Measurements from ENCODE around the gene ZNF674.

The ZNF674 gene

DNA sequence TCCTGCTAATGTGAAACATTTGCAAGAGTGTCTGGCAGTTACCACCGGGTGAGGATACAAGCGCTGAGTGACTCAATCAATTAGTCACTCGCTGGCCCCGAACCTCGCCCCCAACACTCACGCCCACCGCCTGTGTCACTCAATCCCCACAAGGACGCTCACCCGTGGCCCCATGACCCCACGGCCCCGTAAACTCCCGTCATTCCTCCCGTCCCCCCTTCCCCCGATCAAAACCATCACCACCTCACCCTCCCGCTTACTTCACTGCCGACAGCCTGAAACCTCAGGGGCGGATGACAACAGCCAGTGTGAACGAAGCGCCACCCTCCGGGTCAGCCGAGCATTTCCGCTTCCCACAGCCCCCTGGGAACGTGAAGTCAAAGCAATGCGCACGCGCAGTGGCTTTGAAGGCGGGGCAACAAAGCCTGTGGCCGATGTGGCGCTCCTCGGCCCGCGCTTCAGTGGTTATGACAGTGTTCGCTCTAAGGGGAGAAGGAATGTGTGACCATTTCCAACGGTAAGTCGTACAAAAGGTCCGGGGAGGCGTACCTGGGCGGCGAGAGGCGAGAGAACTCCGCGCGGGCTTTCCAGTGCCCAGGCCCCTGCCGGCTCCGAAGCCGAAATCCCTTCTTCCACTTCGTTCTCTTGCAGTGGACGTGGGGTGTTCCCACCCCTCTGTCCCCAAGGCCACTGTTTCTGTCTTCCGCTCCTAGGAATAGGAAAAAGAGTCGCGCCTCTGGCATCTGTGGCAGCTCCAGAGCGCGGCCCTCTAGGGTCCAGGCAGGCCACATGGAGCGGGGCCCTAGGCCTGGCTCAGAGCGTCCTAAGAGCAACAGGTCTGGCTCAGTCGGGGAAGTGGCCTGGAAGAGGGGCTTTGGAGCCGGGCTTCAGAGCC is at the start of gene ZNF674:
ZNF674 (minus strand) TSS at position 311 of the 895 bp plus-strand sequence. CDS start 3,334 bp downstream, outside the sequence.
- DNase-seq: peak; percentile 93

GRCh38 chrX:46589977-46590723 is 44.9 kb upstream of the ZNF674 start:
- DNase-seq: no peak

GRCh38 chrX:46588263-46588662 is 43.0 kb upstream of the ZNF674 start:
- DNase-seq: peak; percentile 32

DNA sequence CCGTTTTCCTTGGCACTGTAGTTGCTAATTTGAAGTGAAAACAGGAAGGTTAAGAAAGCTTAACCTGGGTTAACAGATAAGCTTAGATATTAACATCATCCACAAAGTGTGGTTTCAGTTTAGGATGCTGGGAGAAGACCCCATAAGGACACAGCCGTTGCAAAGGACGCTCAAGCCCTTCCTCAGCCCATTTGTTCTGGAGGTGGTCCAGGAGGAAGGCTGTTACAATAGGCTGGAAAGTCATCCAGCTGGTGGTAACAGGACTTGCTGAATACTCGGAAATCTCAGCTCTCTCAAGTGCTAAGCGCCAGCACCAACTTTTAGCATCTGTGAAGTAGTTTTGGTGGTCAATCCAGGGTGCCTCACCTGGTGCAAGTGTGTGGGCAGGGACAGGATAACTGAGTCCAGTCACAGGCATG is 42.5 kb upstream of the ZNF674 start:
- DNase-seq: no peak

DNA sequence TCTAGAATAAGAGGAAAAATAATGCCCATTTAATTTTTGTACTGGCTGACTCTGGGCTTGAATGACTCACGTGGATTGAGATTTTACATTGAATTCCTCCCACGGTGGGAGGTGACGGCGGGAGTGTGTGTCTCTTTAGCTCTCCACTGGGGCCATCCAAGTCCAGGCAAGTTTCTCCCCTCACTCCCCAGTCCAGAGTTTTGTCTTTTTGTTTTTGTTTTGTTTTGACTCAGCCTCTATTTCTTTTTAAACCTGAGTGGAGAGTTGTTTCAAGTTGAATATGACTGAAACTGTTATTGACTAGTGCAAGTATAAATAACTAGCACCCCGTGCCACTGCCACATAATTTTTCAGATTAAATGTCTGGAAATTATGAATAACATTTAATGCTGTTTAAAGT is 41.9 kb upstream of the ZNF674 start:
- DNase-seq: no peak

GRCh38 chrX:46584736-46585135 is 39.5 kb upstream of the ZNF674 start:
- no peak for DNase-seq

GRCh38 chrX:46582966-46583365 is 37.7 kb upstream of the ZNF674 start:
- DNase-seq: no peak

DNA sequence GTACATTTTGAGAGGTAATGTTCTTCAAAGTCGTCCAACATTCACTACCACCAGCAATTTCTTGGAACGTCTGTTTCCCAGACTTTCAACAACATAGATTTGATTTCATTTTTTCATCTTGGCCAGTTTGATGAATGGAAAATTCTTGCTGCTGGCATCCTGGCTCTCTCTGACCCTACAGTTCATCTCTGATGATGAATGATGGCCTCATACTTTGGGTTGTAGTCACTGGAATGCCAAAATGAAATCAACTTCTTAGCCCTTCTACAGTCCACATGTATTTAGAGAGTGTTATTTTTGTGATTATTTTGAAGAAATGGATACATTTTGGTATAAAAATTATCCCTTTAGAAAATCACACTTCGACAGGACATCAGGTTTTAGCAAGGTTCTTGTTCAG is 37.1 kb upstream of the ZNF674 start:
- DNase-seq: no peak

GRCh38 chrX:46580613-46581012 is 35.4 kb upstream of the ZNF674 start:
- no peak for DNase-seq

DNA sequence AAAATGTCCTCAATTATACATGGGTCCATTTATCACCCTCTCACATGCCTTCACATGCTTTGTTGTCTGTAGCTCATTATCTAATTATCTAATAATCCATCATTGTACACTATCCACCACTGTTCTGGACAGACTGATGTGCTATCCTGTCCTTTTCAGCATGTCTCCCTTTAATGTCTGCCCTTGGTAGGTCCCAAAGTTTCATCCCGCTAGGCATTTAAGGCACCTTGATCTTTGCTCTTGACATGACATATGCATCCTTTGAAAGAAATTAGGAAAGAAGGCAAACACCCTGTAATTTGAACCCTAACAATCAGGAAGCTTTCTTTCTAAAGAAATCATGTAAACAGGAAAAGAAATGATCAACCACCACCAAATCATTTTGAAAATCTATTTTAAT is 34.0 kb upstream of the ZNF674 start:
- DNase-seq: no peak

DNA sequence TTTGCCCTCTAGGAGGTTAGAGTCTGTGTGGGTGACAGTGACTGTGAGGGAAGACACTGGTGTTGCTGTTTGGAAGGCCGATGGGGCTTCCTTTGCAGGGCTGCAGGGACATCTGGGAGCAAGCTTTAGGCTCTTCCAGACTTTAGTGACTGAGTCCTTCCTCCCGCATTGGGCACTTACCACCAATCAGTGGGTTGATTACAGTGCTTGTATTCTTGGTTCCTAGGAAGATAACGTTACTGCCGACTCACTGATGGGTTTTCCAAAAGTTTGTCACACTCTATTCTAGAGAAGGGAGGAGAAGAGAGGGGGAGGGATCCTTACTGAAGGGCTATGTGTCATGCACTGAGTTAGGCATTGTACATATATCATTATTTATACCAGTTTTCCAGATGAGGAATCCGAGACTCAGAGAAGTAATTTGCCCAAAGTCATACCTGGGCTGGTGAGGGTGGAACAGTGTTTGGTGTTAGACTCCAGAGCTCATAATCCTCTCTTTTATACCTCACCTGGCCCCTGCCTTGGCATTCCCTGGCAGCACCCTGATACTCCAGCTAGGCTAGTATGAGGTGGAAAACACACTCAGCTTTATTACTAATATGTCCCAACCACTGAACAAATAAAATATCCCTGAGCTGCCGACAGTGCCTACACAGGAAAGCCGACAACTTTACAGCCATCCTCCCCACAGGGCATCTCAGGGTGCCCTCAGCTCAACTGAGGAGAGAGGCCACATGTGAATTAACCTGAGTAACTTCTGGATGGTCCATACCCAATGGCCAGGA is 32.2 kb upstream of the ZNF674 start:
- no peak for DNase-seq

DNA sequence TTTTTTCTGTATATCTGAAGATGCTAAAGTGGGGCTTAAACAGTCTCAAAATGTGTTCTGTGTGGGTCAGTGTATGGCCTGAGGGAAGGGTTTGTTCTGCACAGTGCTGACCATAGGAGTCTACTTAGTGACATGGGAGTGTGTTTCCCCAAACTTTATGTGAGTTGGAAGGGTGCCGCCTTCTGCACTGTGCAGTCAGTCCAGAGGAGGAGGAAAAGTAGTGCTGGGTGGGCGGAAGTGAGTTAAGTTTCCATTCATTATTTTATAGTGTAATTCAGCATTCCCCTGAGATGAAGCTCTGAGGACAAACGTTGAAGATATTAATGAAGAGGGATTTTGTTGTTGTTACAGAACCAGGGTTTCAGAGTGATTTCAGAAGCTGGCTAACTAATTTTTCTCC is 31.2 kb upstream of the ZNF674 start:
- DNase-seq: no peak

GRCh38 chrX:46575991-46576392 is 30.8 kb upstream of the ZNF674 start:
- no peak for DNase-seq

GRCh38 chrX:46575586-46575985 is 30.4 kb upstream of the ZNF674 start:
- DNase-seq: no peak

DNA sequence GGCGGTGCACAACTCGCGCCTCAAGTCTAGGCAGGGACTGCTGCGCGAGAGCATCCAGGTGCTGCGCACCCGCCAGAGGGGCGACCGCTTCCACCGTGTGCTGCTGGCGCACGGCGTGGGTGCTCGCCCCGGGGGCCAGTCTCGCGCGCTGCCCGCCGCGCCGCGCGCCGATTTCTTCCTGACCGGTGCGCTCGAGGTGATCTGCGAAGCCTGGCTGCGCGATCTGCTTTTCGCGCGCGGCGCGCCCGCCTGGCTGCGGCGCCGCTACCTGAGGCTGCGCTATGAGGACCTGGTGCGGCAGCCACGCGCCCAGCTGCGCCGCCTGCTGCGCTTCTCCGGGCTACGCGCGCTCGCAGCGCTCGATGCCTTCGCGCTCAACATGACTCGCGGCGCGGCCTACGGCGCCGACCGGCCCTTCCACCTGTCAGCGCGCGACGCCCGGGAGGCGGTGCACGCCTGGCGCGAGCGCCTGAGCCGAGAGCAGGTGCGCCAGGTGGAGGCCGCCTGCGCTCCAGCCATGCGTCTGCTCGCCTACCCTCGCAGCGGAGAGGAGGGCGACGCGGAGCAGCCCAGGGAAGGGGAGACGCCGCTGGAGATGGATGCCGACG is 29.7 kb upstream of the ZNF674 start:
- peak; percentile 11 for DNase-seq

- peak; percentile 54 for DNase-seq
Observed at GRCh38 chrX:46573892-46574773, 28.9 kb upstream of the ZNF674 start.

DNA sequence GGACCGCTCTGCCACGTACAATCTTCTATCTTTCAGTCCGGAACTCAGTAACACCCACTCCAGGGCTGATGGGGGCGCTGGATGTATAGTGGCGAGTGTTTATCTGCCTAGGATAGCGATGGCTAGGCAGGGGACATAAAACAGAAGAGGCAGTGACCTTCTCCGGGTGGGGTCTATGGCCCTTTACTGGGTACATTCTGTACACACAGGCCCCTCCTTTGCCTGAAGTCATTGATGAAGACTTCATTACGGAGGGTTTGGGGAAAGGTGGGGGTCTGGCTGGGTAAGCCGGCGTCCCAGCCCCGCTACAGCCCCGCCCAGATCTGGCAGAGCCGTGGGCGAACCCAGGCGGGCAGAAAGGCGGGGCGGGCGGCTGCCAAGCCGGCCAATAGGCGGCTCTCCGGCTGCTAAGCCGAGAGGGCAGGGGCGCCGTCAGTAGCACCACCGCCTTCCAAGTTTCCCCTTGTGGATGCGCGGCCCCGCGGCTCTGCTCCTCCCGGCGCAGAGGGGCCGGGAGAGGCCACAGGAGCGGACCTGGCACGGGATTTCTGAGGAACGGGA is 28.2 kb upstream of the ZNF674 start, which contains the start of gene CHST7:
CHST7 (plus strand) TSS at position 435 of the 561 bp plus-strand sequence. CDS start 167 bp downstream, outside the sequence.
- DNase-seq: peak; percentile 39

DNA sequence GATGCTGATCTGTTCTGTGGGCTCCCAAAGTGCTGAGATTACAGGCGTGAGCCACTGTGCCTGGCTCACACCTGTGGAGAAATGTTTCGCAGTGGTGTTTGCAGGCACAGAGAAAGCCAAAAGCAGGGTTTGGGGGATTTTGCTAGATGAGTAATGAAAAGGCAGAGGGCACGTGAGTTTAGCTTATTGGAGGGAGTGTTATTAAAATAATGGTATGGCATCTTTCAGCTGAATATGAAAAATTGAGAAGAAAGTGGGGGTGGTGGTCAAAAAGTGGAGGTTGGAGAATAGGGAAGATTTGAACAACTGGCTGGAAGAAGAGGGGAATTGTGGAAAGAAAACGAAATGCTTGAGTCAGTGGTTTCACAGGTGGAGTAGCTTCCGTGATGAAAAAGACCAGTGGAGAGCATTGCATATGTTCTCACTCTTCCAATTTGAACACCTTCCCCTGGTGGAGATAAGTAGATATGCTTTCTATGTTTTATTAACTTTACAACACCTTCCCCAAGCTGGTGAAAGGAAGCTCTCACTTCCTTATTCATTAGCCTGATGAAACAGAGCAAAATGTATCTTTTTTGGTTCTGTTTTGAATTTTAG is 27.2 kb upstream of the ZNF674 start:
- DNase-seq: no peak

DNA sequence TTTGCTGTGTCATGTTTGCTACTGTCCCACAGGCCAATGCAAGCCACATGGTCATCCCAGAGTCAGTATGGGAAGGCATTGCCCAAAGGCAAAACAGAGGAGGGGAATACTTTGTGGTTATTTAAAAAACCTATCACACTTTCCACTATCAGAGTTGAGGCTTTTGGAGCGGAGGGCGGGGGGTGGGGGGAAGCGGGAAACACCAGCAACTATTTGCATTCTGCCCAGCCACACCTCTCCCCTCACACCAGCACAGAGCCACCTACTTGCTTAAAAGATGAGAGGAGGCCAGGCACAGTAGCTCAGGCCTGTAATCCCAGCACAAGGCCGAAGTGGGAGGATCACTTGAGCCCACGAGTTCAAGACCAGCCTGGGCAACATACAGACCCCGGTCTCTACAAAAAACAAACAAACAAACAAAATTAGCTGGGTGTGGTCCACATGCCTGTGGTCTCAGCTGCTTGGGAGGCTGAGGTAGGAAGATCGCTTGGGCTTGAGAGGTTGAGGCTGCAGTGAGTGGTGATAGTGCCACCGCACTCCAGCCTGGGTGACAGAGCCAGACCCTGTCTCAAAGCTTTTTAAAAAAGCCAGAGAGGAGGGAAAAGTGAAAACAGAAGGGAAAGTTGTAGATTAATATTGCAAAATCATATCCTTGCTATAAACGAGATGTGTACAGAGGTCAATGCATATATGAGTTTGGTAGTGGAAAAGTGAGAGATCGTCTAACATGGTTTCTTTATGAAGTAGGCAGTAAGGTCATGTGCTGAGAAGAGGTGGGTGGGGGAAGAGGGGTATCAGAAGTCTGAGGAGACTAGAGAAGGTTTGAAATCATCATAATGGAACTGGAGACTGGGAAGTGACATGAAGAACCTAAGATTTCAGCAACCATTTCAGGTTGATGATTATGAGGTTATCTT is 26.5 kb upstream of the ZNF674 start:
- no peak for DNase-seq

DNA sequence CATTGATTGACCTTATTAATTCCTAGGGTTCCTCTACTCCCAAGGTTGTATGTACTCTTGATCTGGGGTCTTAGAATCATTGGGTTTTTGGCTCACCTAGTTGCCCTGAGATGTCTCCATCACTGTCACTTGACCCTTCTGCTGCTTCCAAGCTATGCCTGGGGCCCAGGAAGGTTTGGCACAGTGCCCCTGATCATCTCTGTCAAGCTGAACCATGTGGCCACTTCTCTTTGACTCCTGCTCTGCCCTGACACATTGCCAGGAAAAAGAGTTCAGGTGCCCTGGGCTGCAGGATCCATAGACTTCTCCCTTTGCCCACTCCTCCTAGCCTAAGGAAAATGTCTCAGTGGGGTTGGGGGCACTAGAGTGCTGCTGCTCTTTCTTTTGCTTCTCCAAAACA is 24.4 kb upstream of the ZNF674 start:
- DNase-seq: no peak

Data from activated gamma-delta T cell treated with Interleukin-2 at 50 U/mL for 16 hours (primary cell).